ENCODE results near the gene ADAMTS17. TPM values are rescaled to one million over a fixed set of nuclear protein-coding genes. Genes with fewer than 3 reads are reported as not detected.
"Not testable (repeated sequence)": the region's sequence is repeated elsewhere in the genome, so short reads cannot be mapped to it uniquely, and the experiment has no call there.

ADAMTS17 gene
- total and polyA plus RNA-seq, 9 of the 15 experiments (the other 6 are each of a cell fraction or from before 2014, with no cell fraction given) = 0.01 to 0.14 (median 0.07) TPM; not detected in 6

- TF ChIP-seq, protein P1, sequence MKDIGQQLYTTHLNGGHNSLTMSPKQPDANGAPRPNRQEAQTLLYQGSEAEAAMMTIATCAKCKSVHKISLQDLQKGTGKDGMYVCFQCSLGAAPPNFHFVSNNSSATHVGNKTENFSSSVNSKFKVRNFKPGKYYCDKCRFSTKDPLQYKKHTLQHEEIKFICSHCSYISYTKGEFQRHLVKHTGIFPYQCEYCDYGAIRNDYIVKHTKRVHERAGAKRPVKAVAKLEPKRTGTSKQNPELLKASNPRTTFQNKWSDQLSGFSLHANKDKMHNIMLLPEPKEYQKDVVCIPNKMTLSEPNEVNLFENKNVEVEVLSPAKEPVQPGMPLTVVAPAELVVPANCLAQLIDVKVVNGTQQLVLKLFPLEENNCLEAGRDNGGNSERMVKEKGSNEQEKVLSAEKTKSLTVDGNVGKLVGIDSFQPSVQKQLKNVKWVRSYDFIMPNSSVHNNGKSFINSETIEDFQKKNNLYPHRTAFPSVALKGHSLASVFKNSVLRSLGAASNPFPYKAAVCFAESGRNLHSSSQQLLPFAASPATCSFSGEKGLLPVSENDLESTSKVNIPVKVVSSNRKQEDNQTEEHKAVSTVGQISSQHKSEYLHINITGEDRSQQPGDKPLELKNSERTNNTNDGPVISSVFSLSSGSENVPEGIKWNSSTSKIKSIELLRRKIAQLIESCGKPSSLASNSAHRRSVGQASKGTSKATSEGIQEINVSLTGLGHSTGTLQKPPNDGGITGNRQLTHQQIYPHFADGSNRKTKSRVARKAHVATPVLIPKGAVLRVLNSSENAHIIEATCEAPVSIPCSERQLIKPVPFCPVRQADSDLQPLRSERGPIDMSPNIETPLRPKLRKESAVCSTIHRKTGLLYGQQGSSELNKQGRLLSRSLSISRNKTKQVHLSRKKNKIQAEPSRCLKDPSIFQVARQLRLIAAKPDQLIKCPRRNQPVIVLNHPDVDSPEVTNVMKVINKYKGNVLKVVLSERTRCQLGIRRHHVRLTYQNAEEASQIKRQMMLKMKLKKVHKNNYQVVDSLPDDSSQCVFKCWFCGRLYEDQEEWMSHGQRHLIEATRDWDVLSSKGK (CRISPR knock-in tag; IDR thresholded peaks at IDR 0.05) = no peak
- TF ChIP-seq HMG20A (CRISPR knock-in tag; conservative IDR thresholded peaks at IDR 0.05) (no peak), ZNF609 (CRISPR knock-in tag; IDR thresholded peaks at IDR 0.05; ENCODE audit: borderline replicate concordance) (no peak), SMARCA4 (IDR thresholded peaks at IDR 0.05) (no peak), MEF2D (tag; conservative IDR thresholded peaks at IDR 0.05; ENCODE audit: low read depth) (no peak), ARHGAP35 (IDR thresholded peaks at IDR 0.05; ENCODE audit: partially characterized antibody) (no peak)
These were observed 251.4 kb downstream of the ADAMTS17 start (continued) for GRCh38 chr15:100090411-100090810.

DNA sequence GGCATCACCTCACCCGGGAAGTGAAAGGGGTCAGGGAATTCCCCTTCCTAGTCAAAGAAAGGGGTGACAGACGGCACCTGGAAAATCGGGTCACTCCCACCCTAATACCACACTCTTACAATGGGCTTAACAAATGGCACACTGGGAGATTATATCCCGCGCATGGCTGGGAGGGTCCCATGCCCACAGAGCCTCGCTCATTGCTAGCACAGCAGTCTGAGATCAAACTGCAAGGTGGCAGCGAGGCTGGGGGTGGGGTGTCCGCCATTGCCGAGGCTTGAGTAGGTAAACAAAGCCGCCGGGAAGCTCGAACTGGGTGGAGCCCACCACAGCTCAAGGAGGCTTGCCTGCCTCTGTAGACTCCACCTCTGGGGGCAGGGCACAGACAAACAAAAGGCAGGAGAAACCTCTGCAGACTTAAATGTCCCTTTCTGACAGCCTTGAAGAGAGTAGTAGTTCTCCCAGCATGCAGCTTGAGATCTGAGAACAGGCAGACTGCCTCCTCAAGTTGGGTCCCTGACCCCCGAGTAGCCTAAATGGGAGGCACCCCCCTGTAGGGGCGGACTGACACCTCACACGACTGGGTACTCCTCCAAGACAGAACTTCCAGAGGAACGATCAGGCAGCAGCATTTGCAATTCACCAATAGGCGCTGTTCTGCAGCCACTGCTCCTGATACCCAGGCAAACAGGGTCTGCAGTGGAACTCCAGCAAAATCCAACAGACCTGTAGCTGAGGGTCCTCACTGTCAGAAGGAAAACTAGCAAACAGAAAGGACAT, 257.5 kb downstream of the ADAMTS17 start:
- ATAC-seq; H3K27me3 ChIP-seq (ENCODE audit: control insufficient read depth in 2 of 2, insufficient read depth in 2 of 2, low read length in 2 of 2); intact Hi-C loops (cut with micrococcal nuclease); H3K36me3 ChIP-seq (ENCODE audit: control insufficient read depth, insufficient read depth, low read length); H3K27ac ChIP-seq (ENCODE audit: extremely low read depth, low read depth, low read length); H4K20me1 ChIP-seq (replicated peaks; ENCODE audit: control insufficient read depth, insufficient read depth, low read length); in situ Hi-C loops (cut with MboI); H3K4me1 ChIP-seq (replicated peaks in 1 of 2; ENCODE audit: control insufficient read depth in 2 of 2, insufficient read depth in 2 of 2, low read length in 2 of 2); H3K4me3 ChIP-seq; CTCF ChIA-PET (ENCODE audit: low intra/inter-chr PET ratio); H3K9me1 ChIP-seq (ENCODE audit: control insufficient read depth, insufficient read depth, low read length); H3K9ac ChIP-seq (ENCODE audit: insufficient read depth in 1 of 2, low read depth in 2 of 2, low read length in 2 of 2); FAIRE-seq; BruUV-seq (replicated peaks); DNase-seq (ENCODE audit: extremely low read depth in 1 of 4, low spot score in 3 of 4); H3K79me2 ChIP-seq (ENCODE audit: control insufficient read depth, insufficient read depth, low read length); H3K9me3 ChIP-seq (replicated peaks; ENCODE audit: control insufficient read depth, insufficient read depth, low read depth, low read length); H3K4me2 ChIP-seq (ENCODE audit: insufficient read depth, low read length); H2AFZ ChIP-seq (ENCODE audit: low read depth, low read length): not testable (repeated sequence)
- 0% methylated on average over 14 of the region's 17 CpGs for WGBS (ENCODE audit: insufficient coverage, low coverage, missing lambda C conversion rate)
- POLR2A ChIA-PET = interaction anchor here (0.7 kb wide), 1 partner anchor 11 kb away, joined by 3 read pairs; no protein-coding TSS in a partner anchor
